NCI-H2029 (cell line): ENCODE results near the gene LMNA.
A peak's percentile ranks its signal among the peaks of the same experiment; 100 is the strongest.

Experiments
- DNase-seq: peaks from one replicate; lab custom pipeline; 2025; lab: John Stamatoyannopoulos, UW

The LMNA gene

DNA sequence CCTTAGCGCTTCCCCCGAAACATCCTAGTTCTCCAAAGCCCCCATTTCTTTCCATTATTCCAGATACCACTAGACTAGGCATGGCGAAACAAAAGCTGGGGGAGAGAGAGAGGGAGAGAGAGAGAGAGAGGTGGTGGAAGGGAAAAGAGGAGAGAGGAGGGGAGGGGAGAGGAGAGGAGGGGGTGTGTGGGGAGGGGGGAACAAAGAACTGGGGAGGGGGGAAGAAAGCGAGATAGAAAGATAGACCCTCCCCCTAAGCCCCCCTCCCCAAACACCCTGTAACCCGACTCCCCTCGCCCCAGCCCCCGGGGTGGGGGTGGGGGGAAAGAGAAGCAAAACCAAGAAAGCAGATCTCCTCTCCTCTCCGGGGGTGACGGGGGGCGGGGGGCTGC is 32.6 kb upstream of the LMNA start:
- DNase-seq, result no peak

DNA sequence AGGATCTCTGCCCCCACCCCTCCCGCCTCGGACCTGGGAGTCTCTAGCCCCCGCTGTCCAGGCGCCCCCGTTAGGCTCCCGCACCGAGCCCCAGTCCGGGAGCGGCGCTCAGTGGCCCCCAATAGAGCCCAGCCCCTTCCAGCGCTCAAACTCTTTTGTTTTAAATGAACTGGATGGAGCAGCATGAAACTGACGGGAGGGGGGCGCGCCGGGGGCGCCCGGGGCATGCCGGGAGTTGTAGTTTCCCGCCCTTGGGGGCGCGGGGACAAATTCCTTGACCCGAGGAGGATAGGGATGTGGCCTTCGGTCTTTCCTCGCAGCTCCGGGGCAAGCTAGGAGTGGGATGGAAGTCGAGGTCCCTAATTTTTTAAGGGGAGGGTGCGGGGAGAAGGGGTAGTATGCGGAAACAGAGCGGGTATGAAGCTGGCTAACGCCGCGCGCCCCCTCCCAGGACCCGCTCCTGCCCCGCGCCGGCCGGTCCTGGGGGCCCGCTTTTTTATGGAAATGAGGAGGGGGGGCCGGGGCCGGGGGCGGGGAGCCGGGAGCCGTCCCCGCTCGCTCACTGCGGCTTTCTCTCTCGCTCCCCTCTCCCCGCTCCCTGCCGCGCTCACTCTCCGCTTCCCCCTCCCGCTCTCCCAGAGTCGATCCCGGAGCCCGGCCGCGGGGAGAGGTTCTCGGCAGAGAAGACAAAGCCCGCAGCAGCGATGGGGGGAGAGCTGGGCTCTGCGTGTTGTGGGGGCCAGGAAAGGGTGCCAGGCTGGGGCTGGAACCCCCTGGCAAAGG is 32.0 kb upstream of the LMNA start, which contains the start of gene MEX3A:
Gene MEX3A, minus strand, starts transcription at position 157 of the 783 bp plus-strand sequence. CDS start 467 bp downstream, outside the sequence.
- peak; percentile 46 for DNase-seq

DNA sequence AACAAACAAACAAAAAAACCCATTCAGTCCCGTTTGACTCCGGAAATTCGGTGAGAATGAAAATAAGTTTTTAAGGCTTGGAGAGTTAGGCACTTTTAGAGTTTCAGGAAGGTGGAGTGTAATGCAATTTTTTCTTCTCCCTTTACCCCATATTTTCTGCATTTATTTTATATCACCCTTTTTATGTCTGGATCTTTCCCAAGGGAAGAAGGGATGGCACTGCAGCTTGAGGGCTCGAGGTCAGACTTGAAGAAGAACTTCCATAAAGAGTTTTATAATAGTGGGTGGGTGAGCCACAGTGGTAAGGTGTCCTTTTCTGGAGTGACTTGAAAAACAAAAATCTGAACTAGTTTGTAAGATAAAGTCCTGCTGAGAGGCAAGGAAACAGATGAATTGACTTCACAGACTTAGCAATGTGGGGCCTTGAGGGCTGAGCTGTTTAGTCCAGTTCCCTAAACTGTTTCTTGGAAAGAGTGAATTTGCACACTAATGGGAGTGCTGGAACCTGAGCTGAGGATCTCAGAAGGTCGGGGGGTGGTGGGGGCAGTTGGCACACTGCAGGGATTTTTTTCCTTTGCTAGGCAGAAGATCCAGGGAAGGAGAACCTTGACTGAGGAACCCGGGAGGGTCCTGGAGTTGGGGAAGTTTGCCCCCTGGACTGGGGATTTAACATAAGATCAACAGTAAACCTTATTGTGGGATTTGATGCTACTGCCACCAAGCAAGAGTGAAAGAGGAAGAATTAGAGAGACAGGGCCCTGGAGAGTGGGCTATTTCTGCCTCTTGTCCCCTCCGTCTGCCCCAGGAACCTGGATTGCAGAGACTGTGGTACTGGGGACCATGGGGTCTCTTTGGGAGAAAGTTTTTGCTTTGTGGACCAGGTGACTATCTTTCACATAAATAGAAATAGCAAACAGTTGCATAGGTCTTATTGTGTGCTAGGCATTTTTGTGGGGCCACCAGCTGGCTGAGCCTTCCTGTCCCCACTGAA is 30.4 kb upstream of the LMNA start:
- DNase-seq, result no peak

DNA sequence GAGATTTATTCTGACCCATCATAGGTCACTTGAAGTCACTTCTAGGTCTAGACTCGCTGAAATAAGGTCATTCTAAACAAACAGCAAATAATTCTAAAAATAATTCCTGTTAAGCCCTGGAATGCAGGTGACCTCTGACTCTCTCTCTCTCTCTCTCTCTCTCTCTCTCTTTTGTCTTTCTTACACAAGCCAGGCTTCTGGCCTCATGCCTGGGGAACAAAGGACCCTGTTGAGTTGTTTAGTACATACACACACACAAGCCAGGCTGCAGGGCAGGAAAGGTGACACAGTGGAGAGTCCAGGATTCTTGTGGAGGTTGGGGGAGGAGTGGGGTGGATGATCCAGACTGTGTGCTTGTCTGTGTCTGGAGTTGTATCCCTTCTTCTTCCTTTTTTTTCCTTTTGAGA is 28.3 kb upstream of the LMNA start:
- peak; percentile 39 for DNase-seq

DNA sequence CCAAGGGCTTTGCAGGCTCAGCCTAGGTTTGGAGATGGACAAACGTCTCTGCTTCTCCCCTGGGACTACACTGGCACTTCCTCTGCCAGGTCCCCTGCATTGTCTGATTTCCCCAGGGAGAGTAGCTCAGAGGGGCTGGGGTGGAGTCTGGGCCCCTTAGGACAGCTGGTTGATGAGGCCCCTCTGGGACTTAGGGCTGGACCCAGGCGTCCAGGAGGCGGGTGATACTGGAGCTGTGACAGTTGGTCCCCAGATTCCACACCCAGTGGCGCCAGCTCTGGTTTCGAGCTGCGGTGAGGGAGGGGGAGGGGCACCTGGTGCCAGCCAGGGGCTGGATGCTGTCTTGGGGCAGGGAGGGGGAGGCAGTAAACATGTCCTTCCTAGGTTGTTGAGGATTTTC is 24.8 kb upstream of the LMNA start:
- no peak for DNase-seq

DNA sequence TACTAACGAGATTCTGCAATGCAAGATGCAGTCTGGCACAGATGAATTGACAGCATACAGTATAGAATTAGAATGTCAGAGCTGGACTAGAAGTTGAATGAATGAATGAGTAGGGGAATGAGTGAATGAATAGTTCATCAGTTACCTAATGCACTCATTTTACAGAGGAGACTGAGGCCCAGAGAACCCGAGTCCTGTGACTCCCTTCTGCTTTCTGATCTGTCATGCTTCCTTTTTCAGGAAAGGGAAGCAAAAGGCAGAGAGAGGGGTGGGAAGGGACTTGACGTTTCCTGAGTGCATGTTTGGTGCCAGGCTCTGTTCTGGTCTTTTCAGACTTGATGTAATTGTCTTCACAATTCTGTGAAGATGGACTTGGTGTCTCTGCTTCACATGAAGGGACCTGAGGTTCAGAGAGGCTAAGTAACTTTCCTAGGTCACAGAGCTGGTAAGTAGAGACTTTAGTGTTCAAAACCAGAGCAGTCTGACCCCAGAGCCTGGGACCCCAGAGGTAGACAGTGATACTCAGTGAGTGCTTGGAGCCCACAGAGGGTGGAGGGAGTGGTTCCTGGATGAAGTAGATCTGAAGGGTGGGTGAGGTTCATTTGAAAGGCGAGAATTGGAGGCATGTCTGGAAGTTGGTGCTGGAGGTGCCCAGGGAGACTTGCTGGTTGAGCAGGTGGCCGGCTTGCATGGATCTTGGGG is 24.2 kb upstream of the LMNA start:
- no peak for DNase-seq

DNA sequence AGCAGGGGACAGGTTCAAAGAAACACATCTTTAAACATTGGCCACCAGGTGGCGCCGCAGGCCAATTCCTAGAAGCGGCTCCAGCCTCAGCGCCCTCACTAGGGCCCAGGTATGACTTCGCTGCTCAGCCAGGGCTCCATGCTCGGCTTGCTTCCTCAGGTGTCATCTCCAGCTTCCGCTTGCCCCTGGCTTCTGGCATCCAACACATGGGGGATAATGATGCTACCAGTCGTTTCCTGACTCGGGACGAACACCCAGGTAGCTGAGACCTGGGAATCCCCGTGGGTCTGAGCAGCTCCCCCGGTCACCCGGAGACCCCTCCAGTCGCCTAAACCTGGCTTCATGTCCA is 23.7 kb upstream of the LMNA start:
- DNase-seq, result peak; percentile 67

DNA sequence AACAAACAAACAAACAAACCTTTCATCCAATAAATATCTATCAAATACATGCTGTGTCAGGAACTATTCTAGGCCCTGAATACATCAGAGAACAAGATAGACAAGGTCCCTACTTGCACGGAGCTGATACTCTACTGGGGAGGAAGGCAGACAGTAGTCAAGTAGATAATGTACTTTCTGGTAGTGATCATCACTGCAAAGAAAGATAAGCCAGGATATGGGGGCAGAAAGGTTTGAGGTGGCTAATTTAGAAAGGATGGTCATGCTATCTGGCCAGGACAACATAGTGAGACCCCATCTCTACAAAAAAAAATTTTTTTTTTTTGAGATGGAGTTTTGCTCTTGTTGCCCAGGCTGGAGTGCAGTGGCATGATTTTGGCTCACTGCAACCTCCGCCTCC is 22.9 kb upstream of the LMNA start:
- no peak for DNase-seq

DNA sequence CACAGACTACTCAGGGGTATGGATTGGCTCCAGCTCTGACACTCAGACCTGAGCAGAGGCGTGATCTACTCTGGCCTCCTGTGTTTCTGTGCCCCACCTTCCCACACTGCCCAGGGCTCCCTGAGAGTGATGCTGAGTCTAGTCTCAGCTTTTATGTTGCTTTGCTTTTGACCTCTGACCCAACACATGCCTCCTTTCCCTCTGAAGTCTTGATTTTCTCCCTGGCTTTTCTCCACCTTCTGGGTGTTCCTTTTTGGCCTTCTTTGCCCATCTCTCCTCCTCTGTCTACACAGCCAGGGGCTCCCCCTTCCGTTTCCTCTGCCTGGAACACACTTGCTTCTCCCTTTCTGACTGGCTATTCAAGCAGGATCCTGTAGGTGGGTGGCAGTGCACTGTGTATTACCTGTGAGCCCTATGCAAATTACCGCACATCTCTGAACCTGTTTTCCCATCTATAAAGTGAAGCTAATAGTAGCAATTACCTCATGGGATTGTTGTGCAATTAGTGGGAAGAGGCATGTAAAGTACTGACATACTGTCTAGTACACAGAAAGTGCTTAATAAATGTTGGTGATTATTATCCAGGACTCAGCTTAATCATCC is 18.5 kb upstream of the LMNA start:
- no peak for DNase-seq

DNA sequence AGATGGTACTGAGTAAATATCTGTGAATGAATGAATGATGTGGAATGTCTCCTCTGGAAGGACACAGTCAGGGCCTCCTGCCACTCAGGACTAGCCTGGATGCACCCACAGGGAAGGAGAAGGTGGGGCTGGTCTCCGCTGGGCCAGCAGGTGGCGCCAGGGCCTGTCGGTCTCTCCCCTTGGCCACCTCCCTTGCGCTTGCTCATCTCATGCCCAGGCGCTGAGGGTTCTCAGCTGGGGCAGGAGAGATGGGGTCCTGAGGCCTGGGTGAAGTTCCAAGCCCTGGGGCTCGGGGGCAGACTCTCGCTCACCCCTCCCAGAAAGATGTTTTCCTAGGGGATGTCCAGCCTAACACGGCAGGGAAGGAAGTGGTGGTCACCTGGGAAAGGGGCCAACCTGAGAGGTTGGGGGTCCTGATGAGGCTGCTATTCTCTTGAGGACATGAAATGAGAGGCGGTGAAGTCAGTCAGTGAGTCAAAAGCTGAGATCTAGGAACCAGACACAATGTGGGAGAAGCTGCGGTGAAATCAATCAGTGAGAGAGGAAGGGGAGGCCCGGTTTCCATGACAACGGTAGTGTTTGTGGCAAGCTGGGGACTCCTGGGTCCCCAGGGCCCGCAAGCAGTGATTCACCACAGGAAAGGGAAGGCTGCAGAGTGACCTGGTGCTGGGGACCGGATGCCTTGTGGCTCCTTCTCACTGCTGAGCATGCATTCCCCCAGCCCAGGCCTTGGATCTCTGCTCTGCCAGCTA is 17.7 kb upstream of the LMNA start:
- DNase-seq, result peak; percentile 58

DNA sequence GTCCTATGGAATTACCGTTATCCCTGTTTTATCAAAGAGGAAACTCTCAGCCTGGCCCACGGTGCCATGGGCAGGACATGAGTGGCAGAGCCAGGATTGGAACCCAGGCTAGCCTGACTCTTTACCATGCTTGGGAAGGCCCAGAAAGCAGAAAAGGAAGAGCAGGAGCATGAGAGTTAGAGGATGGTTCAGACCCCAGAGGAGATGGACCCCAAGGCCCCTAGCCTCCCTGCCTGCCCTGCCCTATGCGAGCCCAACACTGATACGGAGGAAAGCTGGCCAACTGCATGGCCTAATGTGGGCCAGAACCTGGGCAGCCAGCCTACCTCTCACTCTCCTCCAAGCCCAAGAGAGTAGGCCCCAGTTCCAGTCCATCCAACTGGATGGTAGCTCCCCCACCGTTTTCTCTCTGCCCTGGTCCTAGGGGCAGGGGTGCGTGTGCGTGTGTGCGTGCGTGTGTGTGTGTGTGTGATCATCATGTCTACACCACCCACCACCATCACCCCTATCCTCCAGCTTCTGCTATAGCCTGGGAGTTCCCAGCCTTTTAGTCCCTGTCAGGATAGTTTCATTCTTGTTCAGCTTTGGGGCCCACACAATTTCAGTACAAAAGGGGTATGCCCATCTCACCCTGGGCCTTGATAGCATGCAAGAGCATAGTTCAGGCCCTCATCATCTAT is 16.9 kb upstream of the LMNA start:
- no peak for DNase-seq

DNA sequence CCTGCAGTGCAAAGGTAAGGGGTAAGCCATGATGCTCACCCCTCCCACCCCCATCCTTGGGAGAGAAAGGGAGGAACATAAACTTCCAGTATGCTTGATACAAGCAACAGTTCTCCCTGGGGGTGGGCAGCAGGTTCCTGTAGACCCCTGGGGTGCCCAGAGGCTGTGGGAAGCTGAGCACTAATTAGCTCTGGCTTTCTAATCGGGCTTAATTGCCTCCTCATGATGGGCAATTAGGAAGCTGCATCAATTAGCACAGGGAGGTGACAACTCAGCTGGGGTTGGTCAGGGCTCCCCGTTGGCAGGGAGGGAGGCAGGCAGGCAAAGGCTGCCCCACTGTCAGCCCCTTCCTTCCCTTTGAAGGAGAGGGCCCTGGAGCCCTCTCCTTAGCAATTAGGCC is 15.7 kb upstream of the LMNA start:
- no peak for DNase-seq

DNA sequence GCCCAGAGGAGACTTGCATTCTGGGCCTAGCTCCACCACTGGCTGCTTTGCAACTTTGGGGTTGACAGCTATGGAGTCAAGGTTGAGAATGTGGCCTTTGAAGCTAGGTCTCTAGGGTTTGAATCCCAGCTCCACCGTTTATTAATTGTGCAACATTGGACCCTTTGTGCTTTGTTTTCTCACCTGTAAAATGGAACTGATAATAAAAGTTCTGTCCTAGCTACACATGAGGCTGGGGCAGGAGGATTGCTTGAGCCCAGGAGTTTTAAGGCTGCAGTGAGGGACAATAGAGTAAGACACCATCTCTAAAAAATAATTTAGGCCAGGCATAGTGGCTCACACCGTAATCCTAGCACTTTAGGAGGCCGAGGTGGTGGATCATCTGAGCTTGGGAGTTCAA is 15.2 kb upstream of the LMNA start:
- DNase-seq, result no peak

DNA sequence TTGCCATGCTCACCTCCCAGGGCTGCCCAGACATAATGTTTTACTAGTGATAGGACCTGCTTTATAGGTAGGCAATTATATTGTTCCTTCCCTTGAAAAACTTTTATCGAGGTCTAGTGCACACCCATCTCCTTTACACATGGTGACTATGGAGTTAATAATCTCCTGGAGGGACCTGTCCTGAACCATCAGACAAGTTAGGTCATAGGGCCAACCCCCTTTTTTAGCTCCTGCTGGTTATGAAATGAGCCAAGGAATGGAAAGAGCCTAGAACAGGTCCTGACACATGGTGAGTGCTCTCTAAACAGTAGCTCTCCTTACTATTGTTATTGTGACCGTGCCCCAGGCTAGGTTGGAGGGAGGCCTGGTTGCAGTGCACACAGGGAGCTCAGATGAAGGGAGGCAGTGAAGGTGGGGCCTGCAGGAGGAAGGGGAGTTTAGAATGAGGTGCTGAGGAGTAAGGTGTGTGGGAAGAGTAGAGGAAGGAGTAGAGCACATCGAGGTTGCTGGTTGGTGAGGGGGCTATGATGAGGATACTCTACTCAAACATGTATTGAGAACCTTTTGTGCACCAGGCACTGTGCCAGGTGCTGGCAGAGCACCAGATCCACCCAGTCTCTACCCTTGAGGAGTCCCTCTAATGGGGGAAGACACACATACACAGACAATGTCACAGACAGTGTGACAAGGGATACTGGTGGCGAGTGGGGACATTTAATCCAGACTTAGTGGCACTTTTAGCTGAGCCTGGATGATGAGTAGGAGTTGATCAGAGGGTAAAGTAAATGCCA is 14.1 kb upstream of the LMNA start:
- peak; percentile 63 for DNase-seq

DNA sequence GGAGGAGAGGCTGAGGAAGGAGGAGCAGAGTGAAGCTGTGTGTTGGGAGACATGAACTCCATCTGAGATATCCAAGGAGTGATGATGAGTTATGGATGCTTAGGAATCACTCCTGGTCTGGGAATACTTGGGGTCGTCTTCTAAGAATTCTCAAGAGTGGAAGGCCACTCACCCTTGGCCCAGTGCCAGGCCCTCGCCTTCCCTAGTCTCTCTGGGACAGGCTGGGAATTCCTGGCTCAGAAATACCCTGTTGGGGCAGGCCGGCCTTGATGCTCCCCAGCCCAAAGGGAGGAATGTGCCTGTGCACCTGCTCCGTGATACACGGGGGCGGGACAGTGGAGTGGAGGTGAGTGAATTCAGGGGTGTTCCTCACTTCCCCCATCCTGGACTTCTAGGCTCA is 12.6 kb upstream of the LMNA start:
- DNase-seq, result no peak

DNA sequence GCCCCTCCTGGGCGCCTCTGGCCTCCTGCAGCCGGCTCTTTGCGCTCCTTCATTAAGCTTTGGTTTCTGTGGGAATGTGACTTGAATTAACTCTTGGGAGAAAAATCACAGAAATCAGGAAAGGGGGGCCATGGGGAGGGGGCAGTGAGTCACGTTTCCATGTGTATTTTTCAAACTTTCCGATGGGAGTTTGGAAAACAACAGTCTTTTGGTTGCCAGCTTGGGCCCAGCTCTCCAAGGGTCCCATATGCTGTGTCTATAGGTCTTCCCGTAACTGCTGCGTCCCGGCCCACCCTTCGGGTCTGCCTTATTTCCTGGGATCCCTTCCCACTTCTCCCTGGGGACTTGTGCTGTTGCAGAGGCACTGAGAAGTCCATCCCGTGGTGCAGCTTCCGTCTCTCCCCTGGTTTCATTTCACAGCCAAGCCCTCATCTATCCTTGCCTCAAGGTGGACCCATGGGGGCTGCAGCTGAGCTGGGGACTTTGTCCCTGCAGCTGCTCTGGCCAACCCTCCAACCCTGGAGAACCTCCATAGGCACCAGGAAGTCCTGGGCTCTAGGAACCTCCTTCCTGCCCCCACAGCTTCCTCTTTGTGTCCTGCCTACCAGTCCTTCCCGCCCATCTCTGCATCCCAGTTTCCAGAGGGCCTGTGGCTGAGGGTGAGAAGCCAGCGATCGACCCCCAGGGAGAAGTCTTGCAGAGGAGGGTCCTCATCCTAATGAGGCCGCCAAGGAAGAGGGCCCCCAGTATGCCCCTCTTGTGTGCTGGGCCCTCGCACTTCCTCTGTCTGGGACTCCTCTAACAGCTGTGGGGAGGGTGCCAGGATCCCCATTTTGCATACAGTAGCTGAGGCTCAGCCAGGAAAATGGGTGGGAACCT is 11.6 kb upstream of the LMNA start:
- DNase-seq, result no peak

DNA sequence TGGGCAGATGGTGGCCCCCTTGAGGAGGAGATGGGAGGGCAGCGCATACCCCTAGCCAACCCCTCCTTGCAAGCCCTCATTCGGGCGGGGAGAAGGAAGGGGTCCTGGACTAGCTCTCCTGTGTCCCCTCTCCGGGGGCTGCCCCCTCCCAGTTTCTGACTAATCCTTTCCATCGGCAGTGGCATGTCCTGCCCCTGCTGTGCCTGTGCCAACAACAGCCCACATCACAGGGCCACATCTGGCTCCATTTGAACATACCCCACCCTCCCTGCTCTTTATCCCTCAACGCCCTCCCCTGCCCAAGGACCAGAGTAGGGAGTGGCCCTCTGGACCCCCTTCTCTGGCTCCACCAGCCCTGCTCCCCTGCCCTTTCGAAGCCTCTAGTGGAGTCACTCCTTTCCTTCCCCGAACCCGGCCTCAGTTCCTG is 11.0 kb upstream of the LMNA start:
- DNase-seq, result no peak

DNA sequence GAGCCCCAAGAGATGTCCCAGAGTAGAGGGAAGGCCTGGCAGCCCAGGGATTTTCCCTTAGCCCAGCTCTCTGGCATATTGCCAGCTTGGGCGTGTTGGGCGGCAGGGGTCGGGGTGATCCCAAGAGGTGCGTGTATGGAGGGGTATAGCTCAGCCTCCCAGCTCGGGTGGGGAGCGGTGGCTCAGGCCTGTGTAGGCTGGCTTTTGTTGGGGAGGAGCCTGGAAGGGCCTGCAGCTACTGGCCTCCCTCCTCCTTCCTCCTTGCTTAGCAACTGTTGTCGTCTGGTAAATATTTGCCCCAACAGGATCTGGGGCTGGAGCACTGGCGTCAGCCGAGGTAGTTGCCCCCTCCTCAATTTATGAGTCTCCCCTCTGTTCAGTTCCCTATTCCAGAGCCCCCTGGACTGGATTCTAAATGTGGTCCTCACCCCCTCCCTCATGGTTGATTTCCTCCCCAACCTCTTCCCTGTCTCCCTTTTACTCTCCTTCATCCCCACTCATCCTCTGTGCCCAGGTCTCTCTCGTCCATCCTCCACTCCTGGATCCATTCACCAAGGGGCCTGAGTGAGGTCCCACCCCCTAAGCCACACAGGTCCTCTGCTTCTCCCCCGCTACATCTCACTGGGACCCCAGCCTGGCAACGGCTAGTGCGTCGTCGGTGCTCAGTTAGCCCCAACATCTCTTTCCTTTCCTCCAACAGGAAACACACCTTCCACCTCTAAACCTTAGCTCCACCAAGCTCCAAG is 10.3 kb upstream of the LMNA start:
- DNase-seq, result peak; percentile 72
